GM03348 (cell line): ENCODE data around the gene ARHGEF28.

ENCODE experiments used
- DNase-seq: peaks from one replicate; pipeline ENCODE4 v3.0.0; 2012; ENCODE audit warnings: low spot score

ARHGEF28 gene

GRCh38 chr5:73962801-73963425, 336.9 kb downstream of the ARHGEF28 start:
- DNase-seq = no peak

DNA sequence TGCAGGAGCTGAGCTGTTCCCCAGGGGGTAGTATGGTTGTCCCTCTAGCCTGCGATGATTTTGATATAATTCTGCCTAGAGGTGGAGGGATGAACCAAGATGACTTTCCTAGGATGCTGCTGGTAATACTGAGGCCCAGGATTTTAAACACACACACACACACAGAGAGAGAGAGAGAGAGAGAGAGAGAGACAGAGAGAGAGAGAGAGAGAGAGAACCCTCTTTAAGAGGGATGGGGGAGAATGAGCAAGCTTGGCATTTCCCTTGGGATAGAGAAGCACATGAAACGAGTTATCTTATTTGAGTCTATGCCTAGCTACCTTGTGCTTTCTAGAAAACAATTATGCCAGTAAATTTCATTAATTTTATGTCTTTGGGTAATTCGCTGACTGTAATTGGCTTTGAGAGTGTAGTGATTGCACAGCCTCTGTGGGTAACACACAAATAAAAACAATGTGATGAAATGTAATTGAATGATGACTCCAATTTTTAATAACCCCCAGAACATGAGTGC, 338.4 kb downstream of the ARHGEF28 start:
- DNase-seq = no peak

- DNase-seq = no peak
Measured at GRCh38 chr5:73966451-73966850, 340.5 kb downstream of the ARHGEF28 start.

GRCh38 chr5:73967347-73967746, 341.4 kb downstream of the ARHGEF28 start:
- no peak for DNase-seq

GRCh38 chr5:73968246-73968645, 342.2 kb downstream of the ARHGEF28 start:
- no peak for DNase-seq

DNA sequence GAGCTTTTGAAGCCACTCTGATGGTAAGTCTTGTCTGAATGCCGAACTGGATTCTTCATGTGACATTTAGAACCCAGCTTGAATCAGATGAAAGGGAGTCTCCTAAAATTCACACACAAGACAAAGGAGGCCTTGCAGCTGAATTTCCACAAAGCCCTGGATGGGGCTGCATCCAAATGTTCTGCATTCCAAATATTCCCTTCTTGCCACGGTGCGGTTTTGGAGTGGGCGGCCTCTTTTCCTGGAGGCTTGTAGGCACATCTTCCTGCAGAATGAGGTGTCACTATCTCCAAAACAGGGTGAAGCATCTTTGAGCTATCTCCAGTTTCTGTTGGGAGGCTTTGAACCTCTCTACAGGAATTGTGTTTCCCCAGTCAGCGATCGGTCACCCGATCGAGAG, 342.7 kb downstream of the ARHGEF28 start:
- DNase-seq = peak; percentile 13

- peak; percentile 19 for DNase-seq
Measured at GRCh38 chr5:73969195-73970036, 343.4 kb downstream of the ARHGEF28 start.

DNA sequence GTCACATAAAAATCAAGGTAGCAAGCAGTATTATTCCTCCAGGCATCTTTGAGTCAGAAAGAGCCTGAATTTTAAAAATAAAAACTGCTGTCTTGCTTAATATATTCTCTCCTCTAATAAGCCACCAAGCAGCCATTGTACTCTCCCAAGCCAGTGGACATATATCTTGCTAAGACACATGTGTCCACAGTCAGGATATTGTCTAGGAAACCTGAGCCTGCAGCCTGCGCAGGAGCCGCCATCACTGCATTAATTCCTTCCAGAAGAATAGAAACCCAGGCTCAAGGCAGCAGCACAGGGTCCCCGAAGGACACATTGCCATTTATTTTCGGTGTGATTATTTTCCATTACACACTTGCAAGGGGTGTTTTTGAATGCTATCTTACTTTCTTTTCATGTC, 345.3 kb downstream of the ARHGEF28 start:
- DNase-seq = no peak

DNA sequence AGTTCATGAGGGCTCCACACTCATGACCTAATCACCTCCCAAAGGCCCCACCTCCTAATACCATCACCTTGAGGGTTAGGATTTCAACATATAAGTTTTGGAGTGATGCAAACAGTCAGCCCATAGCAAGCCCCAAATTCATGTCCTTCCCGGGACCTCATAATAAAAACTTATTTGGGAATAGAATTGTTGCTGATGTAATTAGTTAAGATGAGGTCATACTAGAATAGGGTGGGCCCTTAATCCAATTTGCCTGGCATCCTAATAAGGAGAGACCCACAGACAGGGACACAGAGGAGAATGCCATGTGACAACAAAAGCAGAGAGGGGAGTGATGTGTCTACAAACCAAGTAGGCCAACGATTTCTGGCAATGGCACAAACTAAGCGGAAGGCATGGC, 347.1 kb downstream of the ARHGEF28 start:
- DNase-seq = no peak

- peak; percentile 28 for DNase-seq
Measured at GRCh38 chr5:73974871-73975360, 348.9 kb downstream of the ARHGEF28 start.

- DNase-seq = no peak
Measured at GRCh38 chr5:73975845-73976244, 349.8 kb downstream of the ARHGEF28 start.

DNA sequence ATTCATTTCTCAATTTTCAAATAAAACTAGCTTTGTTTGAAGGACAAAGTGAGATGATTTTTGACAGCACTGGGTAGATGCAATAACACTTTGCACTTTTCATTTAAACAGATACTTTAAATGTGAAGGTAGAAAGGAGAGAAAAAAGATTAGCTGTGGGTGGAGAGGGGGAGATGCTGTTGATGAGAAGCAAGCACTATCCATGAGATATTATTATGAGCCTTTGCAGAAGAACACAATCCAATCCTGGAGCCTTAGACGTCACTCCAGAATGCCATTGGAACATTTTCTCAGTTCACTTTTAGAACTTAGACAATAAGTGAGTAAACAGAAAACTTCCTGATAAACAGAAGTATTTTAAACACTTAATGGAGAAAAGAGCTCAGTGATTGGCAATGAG, 351.1 kb downstream of the ARHGEF28 start:
- DNase-seq = no peak

DNA sequence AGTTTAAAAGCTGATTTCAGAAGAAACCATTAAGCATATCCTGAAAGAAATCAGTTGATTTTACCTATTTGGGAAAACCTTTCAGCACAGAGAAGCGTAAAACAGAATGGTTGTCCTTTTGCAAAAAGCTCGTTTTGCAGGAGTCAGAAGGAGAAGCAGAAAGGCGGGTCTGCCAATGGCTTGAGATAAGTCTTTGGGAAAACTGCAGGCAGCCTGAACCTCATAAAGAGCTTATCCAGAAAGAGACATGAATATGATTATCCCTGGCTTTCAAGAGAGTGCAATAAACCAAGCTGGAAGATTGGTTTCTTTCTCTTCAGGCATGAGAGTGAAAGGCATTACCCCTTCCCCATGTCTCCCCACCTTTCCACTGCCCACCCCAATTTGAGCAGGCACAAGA, 353.3 kb downstream of the ARHGEF28 start:
- no peak for DNase-seq

GRCh38 chr5:73981704-73982103, 355.7 kb downstream of the ARHGEF28 start:
- no peak for DNase-seq

- DNase-seq = no peak
Measured at GRCh38 chr5:73983644-73984043, 357.6 kb downstream of the ARHGEF28 start.

GRCh38 chr5:73985145-73985544, 359.1 kb downstream of the ARHGEF28 start:
- peak; percentile 17 for DNase-seq

GRCh38 chr5:73986729-73987128, 360.7 kb downstream of the ARHGEF28 start:
- no peak for DNase-seq

DNA sequence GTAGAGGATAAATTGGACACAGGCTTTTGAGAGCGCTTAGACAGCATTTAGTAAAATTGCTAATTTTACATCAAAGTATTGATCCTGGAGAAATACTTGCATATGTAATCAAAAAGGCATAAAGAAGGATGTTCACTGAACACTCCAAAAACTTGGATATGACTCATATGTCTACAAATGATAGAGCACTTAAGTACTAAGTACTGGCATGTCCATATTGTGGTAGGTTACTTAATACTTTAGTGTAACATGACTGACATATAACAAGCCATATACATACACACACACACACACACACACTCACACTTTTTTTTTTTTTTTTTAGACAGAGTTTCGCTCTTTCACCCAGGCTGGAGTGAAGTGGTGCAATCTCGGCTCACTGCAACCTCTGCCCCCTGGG, 361.9 kb downstream of the ARHGEF28 start:
- no peak for DNase-seq

- DNase-seq = no peak
Measured at GRCh38 chr5:73989956-73990355, 364.0 kb downstream of the ARHGEF28 start.
